HEK293T (cell line): ENCODE data around the gene FOXP2.

ENCODE experiments used
- CTCF ChIA-PET: fragments of 350-600 bp; formaldehyde crosslinking; extraction: SDS; loops from one replicate; lab custom pipeline; 2021; ENCODE audit warnings: antibody characterized with exemption, inconsistent platforms; lab: Yijun Ruan, JAX
- POLR2A ChIA-PET: fragments of 350-600 bp; formaldehyde crosslinking; extraction: SDS; loops from one replicate; lab custom pipeline; 2020; ENCODE audit warnings: antibody characterized with exemption, inconsistent platforms; lab: Yijun Ruan, JAX
- DNase-seq: peaks from one replicate; pipeline ENCODE4 v3.0.0; 2012; ENCODE audit warnings: mixed read lengths; ENCODE audit errors: extremely low spot score
- ARNT ChIP-seq: fragments of 450-650 bp; IDR thresholded peaks from 2 replicates; pipeline ENCODE4 v1.6.1; 2017; ENCODE audit warnings: mild to moderate bottlenecking
- BHLHE40 ChIP-seq: fragments of 450-650 bp; IDR thresholded peaks from 2 replicates; pipeline ENCODE4 v1.6.1; 2016; ENCODE audit warnings: mild to moderate bottlenecking, moderate library complexity, borderline replicate concordance
- CTBP1 ChIP-seq: fragments of 450-650 bp; IDR thresholded peaks from 2 replicates; pipeline ENCODE4 v1.6.1; 2016; ENCODE audit warnings: borderline replicate concordance
- ELF4 ChIP-seq: fragments of 450-650 bp; IDR thresholded peaks from 2 replicates; pipeline ENCODE4 v1.6.1; 2017; ENCODE audit warnings: antibody characterized with exemption
- FOXA1 ChIP-seq: fragments of 450-650 bp; IDR thresholded peaks from 2 replicates; pipeline ENCODE4 v1.6.1; 2016; ENCODE audit warnings: mild to moderate bottlenecking
- FOXK2 ChIP-seq: fragments of 450-650 bp; IDR thresholded peaks from 2 replicates; pipeline ENCODE4 v1.6.1; 2016; ENCODE audit warnings: mild to moderate bottlenecking
- FOXM1 ChIP-seq: fragments of 450-650 bp; IDR thresholded peaks from 2 replicates; pipeline ENCODE4 v1.6.1; 2017; ENCODE audit warnings: mild to moderate bottlenecking, borderline replicate concordance
- HDGF ChIP-seq: fragments of 450-650 bp; IDR thresholded peaks from 2 replicates; pipeline ENCODE4 v1.6.1; 2017; ENCODE audit warnings: antibody characterized with exemption, borderline replicate concordance
- L3MBTL2 ChIP-seq: fragments of 450-650 bp; conservative IDR thresholded peaks from 2 replicates; pipeline ENCODE4 v1.6.1; 2016; ENCODE audit warnings: mild to moderate bottlenecking
- LEF1 ChIP-seq: fragments of 450-650 bp; IDR thresholded peaks from 2 replicates; pipeline ENCODE4 v1.6.1; 2017; ENCODE audit warnings: mild to moderate bottlenecking, borderline replicate concordance
- NFRKB ChIP-seq: fragments of 450-650 bp; IDR thresholded peaks from 2 replicates; pipeline ENCODE4 v1.6.1; 2016; ENCODE audit warnings: mild to moderate bottlenecking, moderate library complexity
- SP1 ChIP-seq: fragments of 450-650 bp; IDR thresholded peaks from 2 replicates; pipeline ENCODE4 v1.6.1; 2017
- SUZ12 ChIP-seq: fragments of 450-650 bp; IDR thresholded peaks from 2 replicates; pipeline ENCODE4 v1.6.1; 2016; ENCODE audit warnings: mild to moderate bottlenecking
- TARDBP ChIP-seq: fragments of 450-650 bp; IDR thresholded peaks from 2 replicates; pipeline ENCODE4 v1.6.1; 2016
- ZNF384 ChIP-seq: fragments of 450-650 bp; IDR thresholded peaks from 2 replicates; pipeline ENCODE4 v1.6.1; 2016
- TF ChIP-seq, protein P1 (sequence below): fragments of 450-650 bp; IDR thresholded peaks from 2 replicates; pipeline ENCODE4 v1.6.1; 2016

Gene FOXP2

DNA sequence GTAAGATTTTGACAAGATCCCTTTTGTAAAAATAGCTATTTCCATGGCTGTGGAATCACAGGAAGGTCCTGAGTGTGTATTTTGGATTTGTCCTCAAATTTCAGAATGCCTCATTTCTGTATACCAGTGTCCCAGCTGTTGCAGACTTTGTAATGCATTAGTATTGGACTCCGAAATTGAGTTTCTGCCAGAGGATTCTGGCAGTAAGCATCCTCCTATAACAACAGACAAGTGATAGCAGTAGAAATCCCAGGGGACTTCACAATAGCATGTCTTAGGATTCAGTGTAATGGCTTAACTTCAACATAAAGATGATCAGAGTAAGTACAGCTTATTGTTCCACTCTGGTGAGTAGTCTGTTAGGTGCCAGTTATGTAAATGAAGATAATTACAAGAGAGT, 104.6 kb downstream of the FOXP2 start:
- CTCF ChIA-PET = no interaction called here
- POLR2A ChIA-PET = no interaction called here
- TF ChIP-seq BHLHE40 (no peak), CTBP1 (no peak), FOXM1 (no peak), LEF1 (no peak), SUZ12 (no peak), FOXK2 (no peak), L3MBTL2 (no peak), ARNT (no peak), HDGF (no peak), SP1 (no peak), ELF4 (no peak), ZNF384 (no peak)
- no peak for DNase-seq

DNA sequence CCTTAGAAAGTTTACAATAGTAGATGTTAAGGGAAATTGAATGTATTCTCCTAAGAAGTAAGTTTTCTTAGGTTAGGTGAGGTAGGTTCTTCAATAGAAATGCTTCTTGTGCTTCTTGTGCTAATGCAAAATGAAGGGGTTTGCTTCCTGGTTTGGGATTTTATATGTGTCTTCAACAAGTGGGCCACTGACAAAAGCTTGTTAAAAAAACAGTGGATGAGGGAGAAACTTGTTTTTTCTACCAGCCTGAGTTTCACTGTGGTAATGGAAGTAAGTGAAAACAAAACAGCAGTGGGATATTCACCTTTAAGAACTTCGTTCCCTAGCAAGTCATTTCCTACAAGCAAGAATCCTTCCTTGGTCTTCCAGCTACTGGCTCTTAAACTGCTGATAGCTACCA, 107.5 kb downstream of the FOXP2 start:
- POLR2A ChIA-PET = no interaction called here
- no peak for TF ChIP-seq ZNF384
- no peak for TF ChIP-seq NFRKB
- no peak for TF ChIP-seq HDGF
- no peak for TF ChIP-seq FOXK2
- no peak for TF ChIP-seq BHLHE40
- no peak for TF ChIP-seq ELF4
- TF ChIP-seq LEF1 = no peak
- no peak for TF ChIP-seq FOXM1
- TF ChIP-seq ARNT = no peak
- TF ChIP-seq FOXA1 = no peak
- TF ChIP-seq, protein P1, sequence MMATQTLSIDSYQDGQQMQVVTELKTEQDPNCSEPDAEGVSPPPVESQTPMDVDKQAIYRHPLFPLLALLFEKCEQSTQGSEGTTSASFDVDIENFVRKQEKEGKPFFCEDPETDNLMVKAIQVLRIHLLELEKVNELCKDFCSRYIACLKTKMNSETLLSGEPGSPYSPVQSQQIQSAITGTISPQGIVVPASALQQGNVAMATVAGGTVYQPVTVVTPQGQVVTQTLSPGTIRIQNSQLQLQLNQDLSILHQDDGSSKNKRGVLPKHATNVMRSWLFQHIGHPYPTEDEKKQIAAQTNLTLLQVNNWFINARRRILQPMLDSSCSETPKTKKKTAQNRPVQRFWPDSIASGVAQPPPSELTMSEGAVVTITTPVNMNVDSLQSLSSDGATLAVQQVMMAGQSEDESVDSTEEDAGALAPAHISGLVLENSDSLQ = no peak
- no peak for TF ChIP-seq TARDBP
- TF ChIP-seq L3MBTL2 = no peak
- no peak for TF ChIP-seq CTBP1
- TF ChIP-seq SP1 = no peak
- no peak for TF ChIP-seq SUZ12
- CTCF ChIA-PET = interaction anchor here (0.6 kb wide), 1 partner anchor 29 kb away, joined by 3 read pairs; no protein-coding TSS in a partner anchor
- DNase-seq = no peak

DNA sequence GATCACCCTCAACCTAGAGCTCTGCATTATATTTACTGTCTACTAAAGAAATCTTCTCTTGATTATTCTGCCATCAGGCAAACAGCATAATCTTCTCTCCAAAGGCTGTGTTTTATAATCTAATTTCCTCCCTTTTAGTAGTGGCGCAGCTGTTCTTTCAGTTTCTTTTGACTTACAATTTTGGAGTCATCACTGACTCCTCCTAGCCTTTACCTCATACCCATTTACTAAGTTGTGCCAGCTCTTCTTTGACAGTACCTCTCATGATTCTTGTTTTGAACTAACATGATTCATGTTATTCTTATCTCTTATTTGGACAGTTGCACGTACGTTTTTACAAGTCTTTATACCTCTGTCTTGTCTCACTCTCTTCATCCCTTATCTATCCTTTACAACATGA, 113.0 kb downstream of the FOXP2 start:
- no peak for DNase-seq
- ChIA-PET CTCF (no interaction called here), POLR2A (no interaction called here)
- TF ChIP-seq CTBP1 (no peak), ZNF384 (no peak), ARNT (no peak), FOXM1 (no peak), TARDBP (no peak), L3MBTL2 (no peak), LEF1 (no peak), FOXA1 (no peak), FOXK2 (no peak)
- TF ChIP-seq, protein P1 = no peak

DNA sequence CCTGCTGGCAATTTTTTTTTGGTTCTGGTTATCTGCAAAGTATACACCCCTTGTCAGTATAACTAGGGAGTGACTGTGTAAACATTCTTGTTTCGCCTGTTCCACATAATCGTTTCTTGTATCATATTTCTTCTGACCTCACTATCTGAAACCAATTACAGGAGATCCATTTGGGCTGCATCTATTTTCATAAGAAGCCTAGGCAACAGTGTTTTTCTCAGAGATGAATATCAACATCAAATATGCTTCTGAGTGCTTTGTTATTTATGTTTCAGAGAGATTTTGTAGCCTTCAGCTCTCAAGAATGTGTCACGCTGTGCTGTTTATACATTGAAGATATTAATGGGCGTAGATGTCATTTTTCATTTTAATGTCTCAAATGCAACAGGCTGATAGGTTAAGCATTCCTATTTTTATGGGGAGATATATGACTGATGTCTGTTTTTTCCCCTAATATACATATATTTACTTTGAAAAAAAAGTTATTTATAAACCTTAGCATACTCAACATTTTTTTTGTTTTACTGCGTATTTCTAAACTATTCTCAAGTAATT, 115.5 kb downstream of the FOXP2 start:
- peak; percentile 35 for DNase-seq
- TF ChIP-seq TARDBP (no peak), FOXK2 (peak; percentile 91), LEF1 (peak; percentile 83; the same call in 1 of the 2 replicates), ELF4 (no peak), ZNF384 (peak; percentile 64), CTBP1 (peak; percentile 98), FOXA1 (peak; percentile 55; the same call in 1 of the 2 replicates), BHLHE40 (no peak), FOXM1 (peak; percentile 6; the same call in 1 of the 2 replicates), ARNT (peak; percentile 87), L3MBTL2 (no peak; the same call in 1 of the 2 replicates), NFRKB (no peak), SUZ12 (no peak)
- TF ChIP-seq, protein P1 = peak; percentile 96
- ChIA-PET CTCF (interaction anchor here (0.5 kb wide), 1 partner anchor 614 kb away, joined by 4 read pairs; no protein-coding TSS in a partner anchor), POLR2A (no interaction called here)

DNA sequence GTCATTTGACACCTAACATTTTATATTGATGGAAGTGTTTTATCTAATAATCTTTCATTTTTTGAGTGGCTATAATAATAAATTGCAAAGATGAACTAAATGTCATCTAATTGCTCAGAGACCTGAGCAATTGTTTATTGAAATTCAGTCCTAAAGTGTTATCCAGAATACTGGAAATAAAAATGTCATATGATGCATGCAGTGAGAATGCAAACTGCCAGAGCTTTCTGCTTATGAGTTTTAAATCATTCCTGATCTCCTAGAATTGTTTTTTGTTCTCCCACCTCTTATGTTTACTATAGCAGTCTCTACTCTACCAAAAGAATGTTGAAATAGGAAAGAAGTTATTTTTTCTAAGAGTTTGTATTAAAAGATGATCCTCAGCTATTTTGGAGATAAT, 116.7 kb downstream of the FOXP2 start:
- ChIA-PET CTCF (no interaction called here), POLR2A (no interaction called here)
- TF ChIP-seq SP1 = no peak
- TF ChIP-seq FOXM1 = no peak
- no peak for TF ChIP-seq BHLHE40
- no peak for TF ChIP-seq ARNT
- TF ChIP-seq L3MBTL2 = no peak
- TF ChIP-seq SUZ12 = no peak
- no peak for TF ChIP-seq LEF1
- no peak for TF ChIP-seq FOXA1
- no peak for TF ChIP-seq NFRKB
- no peak for TF ChIP-seq ZNF384
- no peak for TF ChIP-seq ELF4
- TF ChIP-seq HDGF = no peak
- no peak for TF ChIP-seq TARDBP
- no peak for TF ChIP-seq CTBP1
- DNase-seq = no peak

DNA sequence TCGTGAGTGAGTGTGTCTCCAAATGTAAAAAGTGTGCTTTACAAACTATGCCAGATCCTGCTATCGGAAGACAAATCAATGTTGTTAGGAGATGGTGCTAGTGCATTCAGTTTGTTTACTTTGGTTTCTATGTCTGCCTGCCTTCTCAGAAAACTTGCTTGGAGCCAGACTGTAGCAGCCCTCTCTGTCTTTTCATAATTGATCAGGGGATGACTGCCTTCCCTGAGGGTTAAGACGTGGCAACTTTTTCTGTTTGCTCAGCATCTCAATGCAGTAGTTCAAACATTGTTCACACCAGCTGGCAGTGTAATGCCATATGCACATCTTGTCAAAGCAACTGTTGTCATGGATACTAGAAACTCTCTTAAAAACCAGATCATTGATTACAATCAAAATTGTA, 118.5 kb downstream of the FOXP2 start:
- DNase-seq = peak; percentile 4
- CTCF ChIA-PET = no interaction called here

More for the DNA sequence above, 118.5 kb downstream of the FOXP2 start:
- no peak for TF ChIP-seq BHLHE40
- no peak for TF ChIP-seq FOXM1
- TF ChIP-seq TARDBP = no peak
- TF ChIP-seq CTBP1 = no peak
- TF ChIP-seq L3MBTL2 = no peak
- TF ChIP-seq SP1 = no peak
- TF ChIP-seq FOXK2 = no peak
- no peak for TF ChIP-seq LEF1
- TF ChIP-seq NFRKB = no peak
- no peak for TF ChIP-seq ARNT
- TF ChIP-seq SUZ12 = no peak
- no peak for TF ChIP-seq FOXA1
- TF ChIP-seq HDGF = no peak
- TF ChIP-seq, protein P1 = no peak
- no peak for TF ChIP-seq ELF4
- TF ChIP-seq ZNF384 = no peak
- POLR2A ChIA-PET = no interaction called here
